IMR-90 (cell line): ENCODE results near the gene TSHZ3. TPM values are rescaled to one million over a fixed set of nuclear protein-coding genes. Genes with fewer than 3 reads are reported as not detected.

Experiments
- ATAC-seq: fragments of 200-7000 bp; cut with Tn5 transposase; 2 replicates; pipeline ENCODE4 v1.9.1; 2020; ENCODE audit warnings: low read depth, mild to moderate bottlenecking, moderate library complexity
- BruUV-seq: library from RNA; stranded (reverse); fragments of 400-500 nt; replicated peaks from 2 replicates; lab custom pipeline; 2021; lab: Mats Ljungman, UMichigan
- CTCF ChIA-PET: fragments of 300-600 bp; formaldehyde crosslinking; extraction: SDS; loops from one replicate; lab custom pipeline; 2021; ENCODE audit warnings: antibody characterized with exemption; lab: Yijun Ruan, JAX
- POLR2A ChIA-PET: fragments of 300-600 bp; sonication (Branson Sonifier 250); formaldehyde crosslinking; loops from one replicate; lab custom pipeline; 2022; ENCODE audit warnings: antibody characterized with exemption; ENCODE audit not compliant: unreplicated experiment; lab: Charles Lee
- DNase-seq: peaks from one replicate; pipeline ENCODE4 v3.0.0; 2013
- H2AFZ ChIP-seq: replicated peaks from 2 replicates; pipeline ENCODE3; 2013; ENCODE audit warnings: low read length, mild to moderate bottlenecking; ENCODE audit not compliant: poor library complexity
- H2AK5ac ChIP-seq: 2 replicates; pipeline ENCODE4 v1.6.1; 2013; ENCODE audit warnings: low read depth, low read length, inconsistent platforms
- H2AK9ac ChIP-seq: replicated peaks from 2 replicates; pipeline ENCODE3; 2013; ENCODE audit warnings: mild to moderate bottlenecking, low read depth, low read length, moderate library complexity; ENCODE audit not compliant: poor library complexity
- H2BK120ac ChIP-seq: 2 replicates; pipeline ENCODE4 v1.6.1; 2013; ENCODE audit warnings: low read depth, low read length, inconsistent platforms
- H2BK15ac ChIP-seq: 3 replicates; pipeline ENCODE4 v1.6.1; 2013; ENCODE audit warnings: low read depth, low read length, inconsistent platforms
- H2BK20ac ChIP-seq: 2 replicates; pipeline ENCODE4 v1.6.1; 2013; ENCODE audit warnings: low read depth, mild to moderate bottlenecking, inconsistent platforms, low read length, moderate library complexity
- H2BK5ac ChIP-seq: 2 replicates; pipeline ENCODE4 v1.6.1; 2013; ENCODE audit warnings: mild to moderate bottlenecking, low read depth, low read length, inconsistent platforms; ENCODE audit not compliant: poor library complexity, severe bottlenecking
- H3K14ac ChIP-seq: replicated peaks from 2 replicates; pipeline ENCODE4 v1.6.1; 2013; ENCODE audit warnings: low read depth, low read length, inconsistent platforms
- H3K18ac ChIP-seq: 2 replicates; pipeline ENCODE4 v1.6.1; 2013; ENCODE audit warnings: low read depth, low read length, control low read depth
- H3K23ac ChIP-seq: 2 replicates; pipeline ENCODE4 v1.6.1; 2013; ENCODE audit warnings: low read depth, low read length, inconsistent platforms
- H3K27ac ChIP-seq: 2 replicates; pipeline ENCODE4 v1.5.1; 2013; ENCODE audit warnings: mild to moderate bottlenecking, control low read depth, low read length; ENCODE audit not compliant: insufficient read depth
- H3K27me3 ChIP-seq: 2 replicates; pipeline ENCODE4 v1.6.1; 2013; ENCODE audit warnings: low read length; ENCODE audit not compliant: control insufficient read depth, insufficient read depth
- H3K36me3 ChIP-seq: 2 replicates; pipeline ENCODE4 v1.6.1; 2013; ENCODE audit warnings: low read length, mixed read lengths; ENCODE audit not compliant: control insufficient read depth, insufficient read depth
- H3K4ac ChIP-seq: 2 replicates; pipeline ENCODE4 v1.6.1; 2013; ENCODE audit warnings: low read depth, low read length, inconsistent platforms
- H3K4me1 ChIP-seq: 2 replicates; pipeline ENCODE4 v1.6.1; 2013; ENCODE audit warnings: low read length, mixed read lengths; ENCODE audit not compliant: control insufficient read depth, insufficient read depth
- H3K4me2 ChIP-seq: 2 replicates; pipeline ENCODE4 v1.6.1; 2013; ENCODE audit warnings: low read depth, mild to moderate bottlenecking, control low read depth, low read length, moderate library complexity
- H3K4me3 ChIP-seq: 2 replicates; pipeline ENCODE4 v1.5.1; 2013; ENCODE audit warnings: low read depth, mild to moderate bottlenecking, control low read depth, low read length, moderate library complexity; ENCODE audit not compliant: insufficient read depth
- H3K56ac ChIP-seq: 2 replicates; pipeline ENCODE4 v1.6.1; 2013; ENCODE audit warnings: low read length, inconsistent platforms; ENCODE audit not compliant: insufficient read depth; ENCODE audit errors: extremely low read depth
- H3K79me1 ChIP-seq, 2 experiments: 2 replicates each; pipeline ENCODE4 v1.6.1; 2013; ENCODE audit warnings: low read length in 2 of 2, inconsistent platforms in 1 of 2, low read depth in 1 of 2
- H3K9ac ChIP-seq: 2 replicates; pipeline ENCODE4 v1.6.1; 2013; ENCODE audit warnings: low read depth, low read length, control low read depth
- H3K9me1 ChIP-seq: 2 replicates; pipeline ENCODE4 v1.6.1; 2013; ENCODE audit warnings: low read length, inconsistent platforms; ENCODE audit not compliant: insufficient read depth
- H3K9me3 ChIP-seq: 2 replicates; pipeline ENCODE4 v1.6.1; 2013; ENCODE audit warnings: low read length; ENCODE audit not compliant: control insufficient read depth, insufficient read depth
- H4K20me1 ChIP-seq: 2 replicates; pipeline ENCODE4 v1.6.1; 2013; ENCODE audit warnings: low read length, inconsistent platforms; ENCODE audit not compliant: insufficient read depth
- H4K5ac ChIP-seq: 2 replicates; pipeline ENCODE4 v1.6.1; 2013; ENCODE audit warnings: mild to moderate bottlenecking, low read depth, low read length, control low read depth
- H4K8ac ChIP-seq, 2 experiments: 2 replicates each; pipeline ENCODE4 v1.6.1; 2013; ENCODE audit warnings: low read depth in 2 of 2, low read length in 2 of 2, control low read depth in 1 of 2, inconsistent platforms in 1 of 2
- H4K91ac ChIP-seq: 2 replicates; pipeline ENCODE4 v1.6.1; 2013; ENCODE audit warnings: low read depth, low read length, inconsistent platforms; ENCODE audit not compliant: insufficient read depth
- MXI1 ChIP-seq: IDR thresholded peaks from 2 replicates; pipeline ENCODE4 v1.6.1; 2012; ENCODE audit warnings: low read depth, mild to moderate bottlenecking, low read length, moderate library complexity, borderline replicate concordance
- RFX5 ChIP-seq: IDR thresholded peaks from 2 replicates; pipeline ENCODE4 v1.8.0; 2012; ENCODE audit warnings: low read depth, mild to moderate bottlenecking, low read length, moderate library complexity
- SMC3 ChIP-seq: fragments of 150-350 bp; IDR thresholded peaks from 2 replicates; pipeline ENCODE4 v1.6.1; 2016; ENCODE audit warnings: low read depth, mild to moderate bottlenecking, antibody characterized with exemption, low read length, moderate library complexity
- WGBS, 2 experiments: methylation state at CpG; one replicate each; pipeline versions ENCODE4 v1.1.5 to v1.1.7; 2013; ENCODE audit warnings: missing lambda C conversion rate in 2 of 2; ENCODE audit not compliant: insufficient read length in 1 of 2; ENCODE audit errors: extremely low coverage in 2 of 2; 5-methylcytosine and 5-hydroxymethylcytosine counted together
- dilution Hi-C: fragments of 300-500 bp; cut with HindIII; formaldehyde crosslinking; loops from one replicate; pipeline ENCODE4 v1.14.3; 2018; ENCODE audit warnings: low sequenced_read_pairs; ENCODE audit not compliant: unreplicated experiment
- in situ Hi-C: fragments of 300-500 bp; cut with MboI; formaldehyde crosslinking; loops from 3 replicates; pipeline ENCODE4 v1.14.3; 2019; ENCODE audit warnings: low sequenced_read_pairs, inconsistent platforms, mixed read lengths
- intact Hi-C: fragments of 100-400 bp; cut with micrococcal nuclease; formaldehyde crosslinking; loops from 2 replicates; pipeline ENCODE4 v1.10.0; 2022
- polyA plus RNA-seq, 3 experiments: library from polyadenylated mRNA; depleted of rRNA; stranded (reverse); fragments of >200 nt; gene quantifications; 2 replicates each; pipeline ENCODE4 v1.2.3, GENCODE V29; 2012; ENCODE audit warnings: low replicate concordance in 1 of 3
- total RNA-seq: library from RNA; depleted of rRNA; stranded (reverse); fragments of >200 nt; gene quantifications from 2 replicates; pipeline ENCODE4 v1.2.3, GENCODE V29; 2012

The TSHZ3 gene
- total and polyA plus RNA-seq, 2 of the 4 experiments (the other 2 are of a cell fraction) = 8.1 to 13.0 TPM

GRCh38 chr19:31344403-31344802 lies 4.8 kb downstream of the TSHZ3 start:
- Histone ChIP-seq H2BK5ac (no peak overlapping the region), H3K4ac (peak overlapping the region; percentile 10; the same call in 1 of the 2 replicates), H3K27ac (peak overlapping the region; percentile 1; the same call in 1 of the 2 replicates), H3K9ac (peak overlapping the region; percentile 41), H2BK15ac (no peak overlapping the region), H3K18ac (peak overlapping the region; percentile 4; the same call in 1 of the 2 replicates), H2AFZ (peak overlapping the region; percentile 3), H3K56ac (no peak overlapping the region), H3K23ac (peak overlapping the region; percentile 48; the same call in 1 of the 2 replicates), H4K5ac (0 out of 2 replicates have a peak overlapping the region, but pooled peaks have one; percentile 5), H3K4me1 (peaks cover 31% of the 10 kb centered on the region), H2AK5ac (no peak overlapping the region), H3K4me2 (peak overlapping the region; percentile 73), H3K36me3 (peaks cover 13% of the 10 kb centered on the region), H4K8ac (no peak overlapping the region), H2BK20ac (no peak overlapping the region), H2BK120ac (peak overlapping the region; percentile 35; the same call in 1 of the 2 replicates), H2AK9ac (no peak overlapping the region), H3K27me3 (no peaks in the 10 kb centered on the region), H3K79me1 (peaks cover 16 to 77% of the 10 kb centered on the region in 2 experiments), H4K91ac (no peak overlapping the region), H3K4me3 (no peak overlapping the region), H3K9me1 (peaks cover 20% of the 10 kb centered on the region), H3K9me3 (no peaks in the 10 kb centered on the region), H3K14ac (peak overlapping the region; percentile 22; the same call in 1 of the 2 replicates), H4K20me1 (peaks cover 76% of the 10 kb centered on the region)
- CTCF ChIA-PET = no interaction called here
- dilution Hi-C loops = no loop called here
- intact Hi-C loops = no loop called here
- in situ Hi-C loops = loop anchor here (25.0 kb wide), 1 partner anchor 1018 kb away; no protein-coding TSS in a partner anchor
- BruUV-seq = no TSS peak
- no CpG with 5 or more reads among the region's 9 CpGs for WGBS, 2 experiments
- POLR2A ChIA-PET = no interaction called here
- TF ChIP-seq SMC3 (no peak), RFX5 (no peak), MXI1 (peak; percentile 48; the same call in 1 of the 2 replicates)
- DNase-seq (no peak), ATAC-seq (no peak)
